K562 (cell line): ENCODE data around the gene KIN. TPM values are rescaled to one million over a fixed set of nuclear protein-coding genes. Genes with fewer than 3 reads are reported as not detected.

Experiments used
- ATAC-seq: fragments of 200-7000 bp; cut with Tn5 transposase; 3 replicates; pipeline ENCODE4 v1.9.1; 2020; ENCODE audit warnings: moderate library complexity
- BruUV-seq: library from RNA; stranded (reverse); fragments of 400-500 nt; replicated peaks from 2 replicates; lab custom pipeline; 2021; lab: Mats Ljungman, UMichigan
- CTCF ChIA-PET: fragments of 300-600 bp; formaldehyde crosslinking; extraction: SDS; loops from one replicate; lab custom pipeline; 2021; ENCODE audit warnings: low intra/inter-chr PET ratio; lab: Yijun Ruan, JAX
- POLR2A ChIA-PET: fragments of 300-600, 350-650 bp; sonication (Branson Sonifier 250); formaldehyde crosslinking; extraction: SDS; loops from one replicate; lab custom pipeline; 2021; ENCODE audit warnings: antibody characterized with exemption, inconsistent platforms; lab: Yijun Ruan, JAX
- DNase-seq, 4 experiments: peaks; one replicate each; pipeline versions ENCODE4 v3.0.0 to v3.0.0-alpha.2; 2011 to 2018; ENCODE audit warnings: low spot score in 3 of 4, mixed read lengths in 3 of 4; ENCODE audit errors: extremely low read depth in 1 of 4
- FAIRE-seq: peaks from 2 replicates; lab custom pipeline; 2011; peaks lifted over from hg19 to GRCh38; lab: Jason Lieb, UNC
- H2AFZ ChIP-seq: 2 replicates; pipeline ENCODE4 v1.6.0; 2011; ENCODE audit warnings: low read depth, low read length, control low read depth, inconsistent platforms
- H3K27ac ChIP-seq: fragments of 200-600 bp; 3 replicates; pipeline ENCODE4 v1.8.0; 2011; ENCODE audit warnings: low read depth, mild to moderate bottlenecking, control low read depth, inconsistent platforms, low read length, moderate library complexity, mixed read lengths; ENCODE audit errors: extremely low read depth
- H3K27me3 ChIP-seq, 2 experiments: fragments of 300-600 bp in 1 of 2; 2 replicates in 1 of 2; 3 replicates in 1 of 2; pipeline versions ENCODE4 v1.6.0 to v1.8.0; 2011; ENCODE audit warnings: inconsistent platforms in 2 of 2, low read length in 2 of 2, mild to moderate bottlenecking in 1 of 2, mixed read lengths in 1 of 2, moderate library complexity in 1 of 2; ENCODE audit not compliant: control insufficient read depth in 2 of 2, insufficient read depth in 2 of 2
- H3K36me3 ChIP-seq: fragments of 300-600 bp; 3 replicates; pipeline ENCODE4 v1.8.0; 2011; ENCODE audit warnings: mild to moderate bottlenecking, low read length, inconsistent platforms; ENCODE audit not compliant: control insufficient read depth, insufficient read depth
- H3K4me1 ChIP-seq, 2 experiments: fragments of 200-600 bp in 1 of 2; replicated peaks in 1 of 2; 2 replicates in 1 of 2; 3 replicates in 1 of 2; pipeline versions ENCODE4 v1.5.1 to v1.8.0; 2011; ENCODE audit warnings: inconsistent platforms in 2 of 2, low read length in 2 of 2, mild to moderate bottlenecking in 1 of 2, mixed read lengths in 1 of 2, moderate library complexity in 1 of 2; ENCODE audit not compliant: control insufficient read depth in 2 of 2, insufficient read depth in 2 of 2
- H3K4me2 ChIP-seq: 2 replicates; pipeline ENCODE4 v1.6.1; 2011; ENCODE audit warnings: low read length, control low read depth, inconsistent platforms, mixed read lengths; ENCODE audit not compliant: insufficient read depth
- H3K4me3 ChIP-seq: fragments of 200-600 bp; sonication (generic), shearing (Covaris generic); 2 replicates; pipeline ENCODE4 v1.5.1; 2016; ENCODE audit warnings: control low read depth, inconsistent platforms
- H3K79me2 ChIP-seq: fragments of 200-600 bp; 3 replicates; pipeline ENCODE4 v1.8.0; 2011; ENCODE audit warnings: low read length, inconsistent platforms; ENCODE audit not compliant: control insufficient read depth, insufficient read depth
- H3K9ac ChIP-seq, 2 experiments: 2 replicates each; pipeline versions ENCODE4 v1.6.0 to v1.6.1; 2011; ENCODE audit warnings: low read depth in 2 of 2, low read length in 2 of 2, control low read depth in 1 of 2, inconsistent platforms in 1 of 2, mild to moderate bottlenecking in 1 of 2, mixed read lengths in 1 of 2; ENCODE audit not compliant: insufficient read depth in 1 of 2
- H3K9me1 ChIP-seq: one replicate; pipeline ENCODE4 v1.6.0; 2011; ENCODE audit warnings: inconsistent platforms, mild to moderate bottlenecking, low read length, moderate library complexity; ENCODE audit not compliant: control insufficient read depth, insufficient read depth
- H3K9me3 ChIP-seq: replicated peaks from 2 replicates; pipeline ENCODE4 v1.5.1; 2011; ENCODE audit warnings: low read depth, low read length, inconsistent platforms; ENCODE audit not compliant: control insufficient read depth, insufficient read depth
- H4K20me1 ChIP-seq: replicated peaks from 2 replicates; pipeline ENCODE4 v1.6.1; 2011; ENCODE audit warnings: low read length, inconsistent platforms, mixed read lengths; ENCODE audit not compliant: control insufficient read depth, insufficient read depth
- ARHGAP35 ChIP-seq: fragments of 450-650 bp; IDR thresholded peaks from 2 replicates; pipeline ENCODE4 v1.6.1; 2018; ENCODE audit not compliant: partially characterized antibody
- CHD1 ChIP-seq: fragments of 200-600 bp; sonication (generic); IDR thresholded peaks from one replicate; pipeline ENCODE4 v1.6.1; 2012; ENCODE audit warnings: mild to moderate bottlenecking, moderate library complexity, low read length, inconsistent platforms
- CXXC5 ChIP-seq: fragments of 250-450 bp; sonication (Bioruptor Pico); IDR thresholded peaks from 2 replicates; pipeline ENCODE4 v1.8.0; 2022; ENCODE audit warnings: inconsistent platforms, mild to moderate bottlenecking, moderate library complexity
- PHF20 ChIP-seq: fragments of 450-650 bp; IDR thresholded peaks from 2 replicates; pipeline ENCODE4 v1.6.1; 2018; ENCODE audit not compliant: partially characterized antibody
- PRPF4 ChIP-seq: fragments of 200-400 bp; formaldehyde crosslinking; IDR thresholded peaks from one replicate; pipeline ENCODE4 v1.6.1; 2017; ENCODE audit warnings: low read length, low read depth, mild to moderate bottlenecking; ENCODE audit not compliant: insufficient read depth, poor library complexity, severe bottlenecking
- RBBP5 ChIP-seq: fragments of 200-600 bp; sonication (generic); IDR thresholded peaks from 2 replicates; pipeline ENCODE4 v1.6.1; 2012; ENCODE audit warnings: borderline replicate concordance, mild to moderate bottlenecking, low read length, control low read depth, inconsistent platforms; ENCODE audit not compliant: insufficient read depth, poor library complexity, severe bottlenecking
- SUPT5H ChIP-seq: fragments of 450-650 bp; IDR thresholded peaks from 2 replicates; pipeline ENCODE4 v1.6.1; 2016
- TCF7L2 ChIP-seq: fragments of 150-350 bp; IDR thresholded peaks from 2 replicates; pipeline ENCODE4 v1.6.1; 2016; ENCODE audit warnings: low read depth, mild to moderate bottlenecking, low read length, moderate library complexity
- ZBTB7A ChIP-seq: IDR thresholded peaks from 2 replicates; pipeline ENCODE4 v1.6.1; 2011; ENCODE audit warnings: low read depth, mild to moderate bottlenecking, low read length, moderate library complexity, borderline replicate concordance; ENCODE audit not compliant: control insufficient read depth
- ZNF274 ChIP-seq: IDR thresholded peaks from 2 replicates; pipeline ENCODE4 v1.6.1; 2011; ENCODE audit warnings: low read depth, mild to moderate bottlenecking, low read length, moderate library complexity, borderline replicate concordance
- ZNF408 ChIP-seq: fragments of 250-450 bp; sonication (Bioruptor Pico); IDR thresholded peaks from 2 replicates; pipeline ENCODE4 v1.4.0; 2020; ENCODE audit warnings: low read depth, mild to moderate bottlenecking, moderate library complexity
- ZNF41 ChIP-seq: fragments of 250-450 bp; sonication (Bioruptor Pico); conservative IDR thresholded peaks from 2 replicates; pipeline ENCODE4 v1.4.0; 2020; ENCODE audit warnings: mild to moderate bottlenecking
- WGBS: fragments of 100-300 bp; shearing (Covaris generic); methylation state at CpG from one replicate; pipeline ENCODE4 v1.1.6; 2016; ENCODE audit warnings: low coverage, mixed read lengths; ENCODE audit not compliant: insufficient coverage; ENCODE audit errors: missing lambda C conversion rate; 5-methylcytosine and 5-hydroxymethylcytosine counted together
- in situ Hi-C: fragments of 300-500 bp; cut with MboI; formaldehyde crosslinking; loops from 4 replicates; pipeline ENCODE4 v1.15.0; 2018; ENCODE audit warnings: inconsistent platforms, mixed read lengths
- intact Hi-C: fragments of 100-400 bp; cut with micrococcal nuclease; formaldehyde crosslinking; loops from 2 replicates; pipeline ENCODE4 v1.14.2; 2022
- polyA plus RNA-seq, 8 experiments: library from polyadenylated mRNA; depleted of rRNA in 4 of 8; stranded (reverse) in 5 of 8; unstranded in 3 of 8; fragments of >200 nt; fragmentation: Nextera tagmentation in 2 of 8; fragmentation: Illumina TruSeq in 1 of 8; extraction: Ambion mirVana in 2 of 8; extraction: Trizol in 1 of 8; gene quantifications; 2 replicates each; pipeline versions ENCODE4 v1.2.1 to v1.2.3, GENCODE V29; 2011 to 2014; ENCODE audit warnings: inconsistent platforms in 1 of 8, missing spikeins in 1 of 8
- total RNA-seq, 7 experiments: library from RNA; depleted of rRNA in 6 of 7; stranded (reverse); fragments of >200 nt in 6 of 7; fragmentation: Illumina TruSeq in 2 of 7; extraction: Trizol in 2 of 7; gene quantifications; 2 replicates each; pipeline versions ENCODE4 v1.2.1 to v1.2.3, GENCODE V29; 2011 to 2021; ENCODE audit warnings: low replicate concordance in 1 of 7
- TF ChIP-seq, protein P1 (sequence below): sonication (generic); formaldehyde crosslinking; IDR thresholded peaks from 2 replicates; pipeline ENCODE4 v1.8.1; 2023; ENCODE audit warnings: mild to moderate bottlenecking, missing genetic modification reagents, moderate library complexity
- TF ChIP-seq, protein P2 (sequence below): fragments of 450-650 bp; formaldehyde crosslinking; IDR thresholded peaks from 2 replicates; pipeline ENCODE4 v1.4.0; 2020; ENCODE audit warnings: mild to moderate bottlenecking, moderate library complexity

The KIN gene
- total and polyA plus RNA-seq, 9 of the 15 experiments (the other 6 are each of a cell fraction or from before 2014, with no cell fraction given), result 11.7 to 35.6 (median 16.0) TPM

DNA sequence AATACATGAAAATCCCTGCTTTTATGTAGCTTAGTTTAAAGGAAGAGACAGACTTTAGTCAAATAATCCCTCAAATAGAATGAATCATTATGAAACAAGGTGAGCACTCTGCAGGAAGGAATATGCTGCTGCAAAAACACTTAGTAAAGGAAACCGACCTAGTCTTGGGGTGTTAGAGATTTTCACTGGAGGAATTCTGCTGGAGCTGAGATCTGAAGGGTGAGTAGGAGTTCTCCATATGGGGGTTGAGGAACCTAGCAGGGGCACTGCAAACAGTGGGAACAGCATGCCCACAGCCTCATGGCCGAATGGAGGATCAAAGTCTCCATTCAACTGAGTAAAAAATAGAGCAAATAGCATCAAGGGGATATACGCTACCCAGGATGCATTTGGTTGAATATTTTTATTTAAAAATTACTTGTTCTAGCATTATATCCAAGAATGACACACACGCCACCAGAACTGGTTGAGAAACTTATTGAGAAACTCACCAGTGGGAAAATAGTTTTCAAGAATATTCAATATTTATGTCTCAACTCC lies 81.2 kb downstream of the KIN start (continued):
- no peak for TF ChIP-seq ZNF41 (CRISPR knock-in tag)
- TF ChIP-seq ZNF408 (CRISPR knock-in tag), result no peak
- TF ChIP-seq RBBP5, result no peak
- TF ChIP-seq, protein P1, sequence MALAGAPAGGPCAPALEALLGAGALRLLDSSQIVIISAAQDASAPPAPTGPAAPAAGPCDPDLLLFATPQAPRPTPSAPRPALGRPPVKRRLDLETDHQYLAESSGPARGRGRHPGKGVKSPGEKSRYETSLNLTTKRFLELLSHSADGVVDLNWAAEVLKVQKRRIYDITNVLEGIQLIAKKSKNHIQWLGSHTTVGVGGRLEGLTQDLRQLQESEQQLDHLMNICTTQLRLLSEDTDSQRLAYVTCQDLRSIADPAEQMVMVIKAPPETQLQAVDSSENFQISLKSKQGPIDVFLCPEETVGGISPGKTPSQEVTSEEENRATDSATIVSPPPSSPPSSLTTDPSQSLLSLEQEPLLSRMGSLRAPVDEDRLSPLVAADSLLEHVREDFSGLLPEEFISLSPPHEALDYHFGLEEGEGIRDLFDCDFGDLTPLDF (CRISPR knock-in tag), result no peak

DNA sequence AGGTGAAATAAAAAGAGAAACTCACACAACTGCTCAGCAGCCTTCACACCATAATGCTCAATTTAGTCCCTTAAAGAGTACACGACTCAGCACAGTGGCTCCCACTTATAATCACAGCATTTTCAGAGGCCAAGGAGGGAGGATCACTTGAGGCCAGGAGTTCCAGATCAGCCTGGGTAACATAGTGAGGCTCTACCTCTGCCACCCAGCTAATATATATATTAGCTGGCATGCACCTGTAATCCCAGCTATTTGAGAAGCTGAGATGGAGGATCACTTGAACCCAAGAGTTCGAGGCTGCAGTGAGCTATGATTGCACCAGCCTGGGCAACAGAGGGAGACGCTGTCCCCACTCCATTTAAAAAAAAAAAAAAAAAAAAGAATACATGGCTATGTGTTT lies 82.5 kb downstream of the KIN start:
- Histone ChIP-seq H4K20me1 (no peaks in the 10 kb centered on the region), H3K79me2 (no peaks in the 10 kb centered on the region)
- TF ChIP-seq ZBTB7A (no peak), ZNF274 (no peak), ARHGAP35 (no peak), CXXC5 (CRISPR knock-in tag) (no peak), CHD1 (no peak), PRPF4 (no peak), SUPT5H (no peak), TCF7L2 (no peak), PHF20 (no peak)
- TF ChIP-seq, protein P2, sequence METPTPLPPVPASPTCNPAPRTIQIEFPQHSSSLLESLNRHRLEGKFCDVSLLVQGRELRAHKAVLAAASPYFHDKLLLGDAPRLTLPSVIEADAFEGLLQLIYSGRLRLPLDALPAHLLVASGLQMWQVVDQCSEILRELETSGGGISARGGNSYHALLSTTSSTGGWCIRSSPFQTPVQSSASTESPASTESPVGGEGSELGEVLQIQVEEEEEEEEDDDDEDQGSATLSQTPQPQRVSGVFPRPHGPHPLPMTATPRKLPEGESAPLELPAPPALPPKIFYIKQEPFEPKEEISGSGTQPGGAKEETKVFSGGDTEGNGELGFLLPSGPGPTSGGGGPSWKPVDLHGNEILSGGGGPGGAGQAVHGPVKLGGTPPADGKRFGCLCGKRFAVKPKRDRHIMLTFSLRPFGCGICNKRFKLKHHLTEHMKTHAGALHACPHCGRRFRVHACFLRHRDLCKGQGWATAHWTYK, result no peak
- TF ChIP-seq, all 486 proteins: peak for 0
- 0% methylated on average over 3 of the region's 3 CpGs for WGBS
- no peaks in the 10 kb centered on the region for H3K9me1 ChIP-seq
- intact Hi-C loops (no loop called here), in situ Hi-C loops (no loop called here)
- no peak overlapping the region for H3K4me3 ChIP-seq
- no peak overlapping the region for H3K27ac ChIP-seq
- no peaks in the 10 kb centered on the region for H3K4me1 ChIP-seq
- ATAC-seq (no peak), FAIRE-seq (no peak), DNase-seq (no peak)
- ChIA-PET POLR2A (no interaction called here), CTCF (no interaction called here)
- H3K27me3 ChIP-seq, result peaks cover 14 to 17% of the 10 kb centered on the region in 2 experiments; a peak in 3 of 5 replicates
- no TSS peak for BruUV-seq
- H3K4me2 ChIP-seq, result no peak overlapping the region
- H3K9ac ChIP-seq, result no peak overlapping the region
- H2AFZ ChIP-seq, result no peak overlapping the region
- H3K9me3 ChIP-seq, result no peaks in the 10 kb centered on the region
- no peaks in the 10 kb centered on the region for H3K36me3 ChIP-seq
